A549 (cell line): ENCODE data around the gene ARGLU1. TPM values are rescaled to one million over a fixed set of nuclear protein-coding genes. Genes with fewer than 3 reads are reported as not detected.
A peak's percentile ranks its signal among the peaks of the same experiment; 100 is the strongest.

ENCODE experiments used
- ATAC-seq, 2 experiments: fragments of 200-7000 bp in 1 of 2; fragments of >200 bp in 1 of 2; cut with Nextera tagmentation in 1 of 2; cut with Tn5 transposase in 1 of 2; 3 replicates each; pipeline versions ENCODE4 v1.8.0 to v1.9.1; 2018 to 2020; ENCODE audit warnings: mild to moderate bottlenecking in 1 of 2, moderate library complexity in 1 of 2
- CTCF ChIA-PET: fragments of 300-600 bp; sonication (Branson Sonifier 250); formaldehyde crosslinking; extraction: SDS; loops from one replicate; lab custom pipeline; 2021; ENCODE audit warnings: antibody characterized with exemption, inconsistent platforms; lab: Yijun Ruan, JAX
- POLR2A ChIA-PET: fragments of 350-600 bp; formaldehyde crosslinking; extraction: SDS; loops from one replicate; lab custom pipeline; 2021; ENCODE audit warnings: antibody characterized with exemption, inconsistent platforms; lab: Yijun Ruan, JAX
- DNase-seq, 2 experiments: peaks; one replicate each; pipeline versions ENCODE4 v3.0.0 to v3.0.0-alpha.2; 2011 to 2016; ENCODE audit warnings: low read depth in 1 of 2, low spot score in 1 of 2
- FAIRE-seq: peaks from 2 replicates; lab custom pipeline; 2011; peaks lifted over from hg19 to GRCh38; lab: Jason Lieb, UNC
- H3K27ac ChIP-seq, 2 experiments: fragments of >200 bp; sonication (Bioruptor Twin); formaldehyde crosslinking; 3 replicates each; pipeline ENCODE4 v1.5.1; 2016 to 2017
- H3K4me1 ChIP-seq: fragments of >200 bp; sonication (Bioruptor Twin); formaldehyde crosslinking; 3 replicates; pipeline ENCODE4 v1.6.1; 2016
- H3K4me2 ChIP-seq: fragments of >200 bp; sonication (Bioruptor Twin); formaldehyde crosslinking; 3 replicates; pipeline ENCODE4 v1.6.1; 2016
- H3K4me3 ChIP-seq: fragments of >200 bp; sonication (Bioruptor Twin); formaldehyde crosslinking; 3 replicates; pipeline ENCODE4 v1.5.1; 2016
- H3K9me3 ChIP-seq: fragments of >200 bp; sonication (Bioruptor Twin); formaldehyde crosslinking; 3 replicates; pipeline ENCODE4 v1.6.1; 2016
- BHLHE40 ChIP-seq: IDR thresholded peaks from 2 replicates; pipeline ENCODE4 v1.6.1; 2012; ENCODE audit warnings: low read depth, low read length, inconsistent platforms
- CBX8 ChIP-seq: fragments of 200-600 bp; sonication (generic); IDR thresholded peaks from 2 replicates; pipeline ENCODE4 v1.6.1; 2016
- CHD2 ChIP-seq: fragments of 150-350 bp; IDR thresholded peaks from 2 replicates; pipeline ENCODE4 v1.6.1; 2014; ENCODE audit warnings: low read length; ENCODE audit not compliant: partially characterized antibody
- CHD4 ChIP-seq: fragments of 200-600 bp; sonication (generic); IDR thresholded peaks from 2 replicates; pipeline ENCODE4 v1.6.1; 2016; ENCODE audit warnings: antibody characterized with exemption, mild to moderate bottlenecking, borderline replicate concordance
- EHF ChIP-seq: fragments of 250-450 bp; sonication (Bioruptor Pico); IDR thresholded peaks from 2 replicates; pipeline ENCODE4 v1.5.0; 2020; ENCODE audit warnings: mild to moderate bottlenecking
- EHMT2 ChIP-seq: fragments of 200-600 bp; sonication (generic); IDR thresholded peaks from 2 replicates; pipeline ENCODE4 v1.6.1; 2016; ENCODE audit warnings: antibody characterized with exemption, low read depth, mild to moderate bottlenecking, moderate library complexity
- FOXS1 ChIP-seq: fragments of 250-450 bp; sonication (Bioruptor Pico); IDR thresholded peaks from 2 replicates; pipeline ENCODE4 v1.5.0; 2020; ENCODE audit warnings: mild to moderate bottlenecking, moderate library complexity
- HES2 ChIP-seq: fragments of >200 bp; sonication (Bioruptor Twin); formaldehyde crosslinking; IDR thresholded peaks from 2 replicates; pipeline ENCODE4 v1.6.1; 2016
- HOXB13 ChIP-seq: fragments of 250-450 bp; sonication (Bioruptor Pico); IDR thresholded peaks from 2 replicates; pipeline ENCODE4 v1.5.0; 2020; ENCODE audit warnings: low read depth, mild to moderate bottlenecking, moderate library complexity
- MAFK ChIP-seq: fragments of 450-650 bp; IDR thresholded peaks from 2 replicates; pipeline ENCODE4 v1.6.1; 2014; ENCODE audit not compliant: partially characterized antibody
- NFE2L2 ChIP-seq: fragments of 150-350 bp; conservative IDR thresholded peaks from 2 replicates; pipeline ENCODE4 v1.6.1; 2014; ENCODE audit warnings: low read length
- POLR2A ChIP-seq: IDR thresholded peaks from 2 replicates; pipeline ENCODE4 v1.6.1; 2012; ENCODE audit warnings: mild to moderate bottlenecking, low read length
- RAD21 ChIP-seq, 2 experiments: fragments of >200 bp in 1 of 2; sonication (Bioruptor Twin) in 1 of 2; formaldehyde crosslinking in 1 of 2; IDR thresholded peaks in 1 of 2; conservative IDR thresholded peaks in 1 of 2; 2 replicates in 1 of 2; 3 replicates in 1 of 2; pipeline ENCODE4 v1.6.1; 2012 to 2018; ENCODE audit warnings: inconsistent platforms in 1 of 2
- RNF2 ChIP-seq: fragments of 200-600 bp; sonication (generic); IDR thresholded peaks from 2 replicates; pipeline ENCODE4 v1.6.1; 2016; ENCODE audit warnings: low read depth, mild to moderate bottlenecking, antibody characterized with exemption, moderate library complexity, borderline replicate concordance
- SMC3 ChIP-seq: fragments of >200 bp; sonication (Bioruptor Twin); formaldehyde crosslinking; IDR thresholded peaks from 3 replicates; pipeline ENCODE4 v1.6.1; 2018; ENCODE audit warnings: inconsistent platforms
- SREBF2 ChIP-seq: fragments of 450-650 bp; IDR thresholded peaks from 2 replicates; pipeline ENCODE4 v1.6.1; 2014; ENCODE audit warnings: mild to moderate bottlenecking, moderate library complexity
- ZFP36 ChIP-seq: fragments of 450-650 bp; IDR thresholded peaks from 2 replicates; pipeline ENCODE4 v1.6.1; 2014; ENCODE audit warnings: borderline replicate concordance; ENCODE audit not compliant: partially characterized antibody
- ZNF302 ChIP-seq: fragments of 250-450 bp; sonication (Bioruptor Pico); IDR thresholded peaks from 2 replicates; pipeline ENCODE4 v1.9.0; 2021; ENCODE audit warnings: inconsistent platforms, mild to moderate bottlenecking, moderate library complexity
- WGBS: methylation state at CpG from one replicate; pipeline ENCODE4 v1.1.6; 2017; ENCODE audit errors: missing lambda C conversion rate; 5-methylcytosine and 5-hydroxymethylcytosine counted together
- polyA plus RNA-seq, 4 experiments: library from polyadenylated mRNA; depleted of rRNA in 3 of 4; stranded (reverse); fragments of >200 nt; fragmentation: RNase III in 1 of 4; extraction: RNeasy Plus Mini Kit Qiagen cat#74134 plus additional on column Dnase treatment in 1 of 4; gene quantifications; 2 replicates in 3 of 4; 3 replicates in 1 of 4; pipeline ENCODE4 v1.2.3, GENCODE V29; 2011 to 2017
- TF ChIP-seq, protein P1 (sequence below): fragments of >200 bp; sonication (Bioruptor Twin); formaldehyde crosslinking; IDR thresholded peaks from 3 replicates; pipeline ENCODE4 v1.5.1; 2016

Gene ARGLU1
- polyA plus RNA-seq, 2 of the 4 experiments (the other 2 are of a cell fraction): 67.2 to 137 TPM

DNA sequence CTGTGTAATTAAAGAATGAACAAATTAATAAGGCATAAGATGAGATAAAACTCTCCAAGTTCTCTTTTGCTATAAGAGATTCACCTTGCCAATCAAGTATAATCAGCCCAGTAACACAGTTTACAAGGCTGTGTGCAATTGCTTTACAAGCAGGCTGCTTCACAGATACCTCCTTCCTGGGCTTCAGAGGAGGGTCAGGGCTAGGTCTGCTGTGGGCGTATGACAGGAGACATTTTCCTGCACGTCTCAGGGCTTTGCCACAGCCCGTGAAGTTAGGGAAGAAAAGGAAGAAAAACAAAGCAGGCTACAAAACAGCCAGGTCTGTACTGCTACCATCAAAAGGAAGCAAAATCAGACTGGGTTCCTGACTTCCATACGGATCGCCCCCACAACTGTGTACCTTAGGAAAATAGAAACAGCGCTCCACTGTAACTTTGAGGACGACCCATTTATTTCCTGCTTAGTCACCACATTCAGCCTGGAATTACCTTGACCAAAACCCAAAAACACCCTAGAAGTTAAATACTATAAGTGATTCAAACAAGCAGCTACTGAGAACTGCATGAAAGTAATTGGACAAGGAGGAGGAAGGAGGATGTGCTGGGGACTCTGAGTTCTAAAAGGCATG is 44.9 kb downstream of the ARGLU1 start:
- POLR2A ChIA-PET: no interaction called here
- Histone ChIP-seq H3K4me3 (no peak overlapping the region), H3K4me1 (no peaks in the 10 kb centered on the region), H3K9me3 (no peaks in the 10 kb centered on the region), H3K4me2 (no peak overlapping the region), H3K27ac (no peak overlapping the region)
- no peak for TF ChIP-seq HOXB13 (CRISPR knock-in tag)
- no peak for TF ChIP-seq CHD4
- no peak for TF ChIP-seq MAFK
- TF ChIP-seq EHMT2: no peak
- no peak for DNase-seq
- CTCF ChIA-PET: interaction anchor here (1.1 kb wide), 1 partner anchor 391 kb away, joined by 3 read pairs; no protein-coding TSS in a partner anchor
- ATAC-seq: no peak
- 58% methylated on average over 7 of the region's 7 CpGs for WGBS
- no peak for FAIRE-seq

DNA sequence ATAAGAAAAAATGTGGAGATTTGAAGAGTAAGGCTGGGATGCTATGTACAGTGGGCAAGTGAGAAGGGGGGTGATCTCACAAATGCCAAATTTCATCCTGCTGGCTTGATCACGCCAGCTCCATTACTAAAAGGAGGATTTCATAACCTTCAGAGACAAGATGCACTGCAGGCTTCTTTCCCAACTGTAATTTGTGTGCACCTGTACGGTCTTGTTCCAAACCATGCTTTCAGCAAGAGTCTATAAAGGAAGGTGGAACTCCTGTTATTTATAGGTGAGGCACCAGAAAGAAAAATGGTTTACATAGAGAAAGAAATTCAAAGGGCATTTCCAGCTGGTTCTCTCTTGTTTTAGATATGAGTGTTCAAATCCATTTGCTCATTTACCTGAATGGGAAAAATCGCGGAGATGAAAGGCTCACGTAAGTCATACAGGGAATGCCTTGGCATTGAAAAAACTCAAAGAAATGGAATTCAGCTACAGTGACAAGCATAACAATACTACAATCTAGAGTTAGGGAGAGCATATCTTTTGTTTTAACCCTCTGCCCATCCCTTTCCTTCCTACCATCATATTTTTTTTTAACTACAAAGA is 45.7 kb downstream of the ARGLU1 start:
- Histone ChIP-seq H3K9me3 (no peaks in the 10 kb centered on the region), H3K4me1 (no peaks in the 10 kb centered on the region), H3K27ac (no peak overlapping the region), H3K4me2 (no peak overlapping the region), H3K4me3 (no peak overlapping the region)
- TF ChIP-seq NFE2L2 (no peak), FOXS1 (CRISPR knock-in tag) (no peak), EHF (no peak)
- WGBS: 82% methylated on average over 5 of the region's 5 CpGs
- ATAC-seq (no peak), FAIRE-seq (no peak), DNase-seq (no peak)
- ChIA-PET POLR2A (no interaction called here), CTCF (interaction anchor here (1.1 kb wide), 1 partner anchor 390 kb away, joined by 3 read pairs; no protein-coding TSS in a partner anchor)

DNA sequence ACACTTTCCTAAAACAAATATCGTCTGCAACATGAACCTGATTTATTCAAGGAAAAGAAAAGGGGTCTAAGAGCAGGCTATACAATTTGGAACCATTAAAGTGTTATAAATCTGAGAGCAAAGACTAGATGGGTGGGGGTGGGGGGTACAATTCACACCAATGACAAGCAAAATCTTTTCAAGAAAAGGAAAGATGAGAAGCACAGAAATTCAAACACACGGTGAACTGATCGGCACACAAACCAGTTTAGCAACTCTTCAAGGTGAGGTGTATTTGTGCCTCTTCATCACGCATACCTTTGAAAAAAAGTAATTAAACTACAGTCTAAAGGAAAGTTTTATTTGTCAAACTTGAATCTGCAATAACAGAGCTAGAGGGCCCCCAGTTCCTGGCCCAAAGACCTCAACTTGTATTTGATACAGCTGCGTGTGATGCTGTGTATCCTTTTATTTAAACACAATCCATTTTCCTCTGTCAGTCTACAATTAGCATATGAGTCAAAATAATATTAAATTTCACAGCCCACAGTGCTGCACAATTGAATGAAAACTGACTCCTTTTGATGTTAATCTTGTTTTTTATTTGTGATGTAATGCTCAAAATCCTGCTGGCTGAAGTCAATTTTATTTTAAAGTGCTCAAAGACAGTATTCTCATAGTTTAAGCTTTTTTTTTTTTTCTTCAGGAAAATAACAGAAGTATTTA is 46.7 kb downstream of the ARGLU1 start:
- no peak for FAIRE-seq
- WGBS: 71% methylated on average over 5 of the region's 5 CpGs
- H3K4me3 ChIP-seq: no peak overlapping the region
- DNase-seq: no peak
- TF ChIP-seq CBX8 (no peak), FOXS1 (CRISPR knock-in tag) (no peak), BHLHE40 (no peak), RNF2 (no peak), SREBF2 (no peak), POLR2A (no peak), HES2 (no peak), CHD2 (no peak), NFE2L2 (no peak)
- TF ChIP-seq, all 56 proteins: peak for 0
- no peak overlapping the region for H3K4me2 ChIP-seq
- ATAC-seq: no peak
- H3K27ac ChIP-seq: no peak overlapping the region
- H3K4me1 ChIP-seq: no peaks in the 10 kb centered on the region
- ChIA-PET POLR2A (no interaction called here), CTCF (interaction anchor here (1.0 kb wide), 1 partner anchor 9 kb away, joined by 3 read pairs; no protein-coding TSS in a partner anchor)
- H3K9me3 ChIP-seq: no peaks in the 10 kb centered on the region

DNA sequence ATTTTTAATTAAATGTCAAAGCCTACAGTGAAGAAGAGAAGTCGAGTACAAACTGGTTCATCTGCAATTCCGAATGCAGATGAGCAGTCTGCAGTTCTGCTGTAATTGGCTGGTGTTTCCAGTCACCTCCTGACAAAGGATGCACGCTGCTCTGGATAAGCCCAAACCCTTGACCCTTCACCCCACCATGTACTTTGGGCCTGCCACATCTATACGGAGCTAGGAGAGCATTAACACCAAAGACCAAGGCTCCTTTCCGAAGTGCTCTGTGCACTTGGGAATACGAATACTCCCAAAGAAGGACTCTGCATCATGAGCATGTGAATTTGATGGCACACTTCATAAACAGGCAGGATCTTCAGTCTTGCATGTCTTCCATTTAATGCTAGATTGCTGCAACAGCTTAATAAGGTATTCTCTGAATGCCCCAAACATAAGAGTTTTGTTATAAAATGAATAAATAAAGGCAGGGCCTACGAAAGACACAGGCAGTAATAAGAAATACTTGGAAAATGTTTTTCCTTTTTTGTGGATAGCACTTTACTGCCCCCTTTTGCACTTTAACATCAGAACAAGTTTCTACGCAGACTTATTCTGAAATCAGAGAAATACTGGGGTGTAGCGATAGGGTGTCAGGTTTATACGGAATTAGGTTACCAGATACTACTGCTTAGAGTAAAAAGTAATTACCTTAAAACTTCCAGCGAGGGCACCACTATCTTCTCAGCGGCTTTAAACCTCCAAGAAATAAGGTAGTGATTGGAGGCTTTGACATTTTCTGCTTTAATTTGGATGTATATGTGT is 47.5 kb downstream of the ARGLU1 start:
- ATAC-seq (no peak), DNase-seq (peak in 1 of 2 experiments; percentile 2), FAIRE-seq (no peak)
- Histone ChIP-seq H3K4me2 (no peak overlapping the region), H3K4me3 (no peak overlapping the region), H3K27ac (no peak overlapping the region), H3K9me3 (no peaks in the 10 kb centered on the region), H3K4me1 (no peaks in the 10 kb centered on the region)
- WGBS: 73% methylated on average over 12 of the region's 12 CpGs
- POLR2A ChIA-PET: no interaction called here
- TF ChIP-seq, protein P1, sequence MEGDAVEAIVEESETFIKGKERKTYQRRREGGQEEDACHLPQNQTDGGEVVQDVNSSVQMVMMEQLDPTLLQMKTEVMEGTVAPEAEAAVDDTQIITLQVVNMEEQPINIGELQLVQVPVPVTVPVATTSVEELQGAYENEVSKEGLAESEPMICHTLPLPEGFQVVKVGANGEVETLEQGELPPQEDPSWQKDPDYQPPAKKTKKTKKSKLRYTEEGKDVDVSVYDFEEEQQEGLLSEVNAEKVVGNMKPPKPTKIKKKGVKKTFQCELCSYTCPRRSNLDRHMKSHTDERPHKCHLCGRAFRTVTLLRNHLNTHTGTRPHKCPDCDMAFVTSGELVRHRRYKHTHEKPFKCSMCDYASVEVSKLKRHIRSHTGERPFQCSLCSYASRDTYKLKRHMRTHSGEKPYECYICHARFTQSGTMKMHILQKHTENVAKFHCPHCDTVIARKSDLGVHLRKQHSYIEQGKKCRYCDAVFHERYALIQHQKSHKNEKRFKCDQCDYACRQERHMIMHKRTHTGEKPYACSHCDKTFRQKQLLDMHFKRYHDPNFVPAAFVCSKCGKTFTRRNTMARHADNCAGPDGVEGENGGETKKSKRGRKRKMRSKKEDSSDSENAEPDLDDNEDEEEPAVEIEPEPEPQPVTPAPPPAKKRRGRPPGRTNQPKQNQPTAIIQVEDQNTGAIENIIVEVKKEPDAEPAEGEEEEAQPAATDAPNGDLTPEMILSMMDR: peak; percentile 35; the same call in 2 of the 3 replicates
- TF ChIP-seq ZNF302: no peak
- TF ChIP-seq ZFP36: no peak
- no peak for TF ChIP-seq CBX8
- TF ChIP-seq BHLHE40: no peak
- TF ChIP-seq SMC3: peak; percentile 49; the same call in 2 of the 3 replicates
- peak; percentile 51 to 63 for TF ChIP-seq RAD21 (conservative IDR thresholded peaks at IDR 0.05 in 1 of 2, IDR thresholded peaks at IDR 0.05 in 1 of 2)
- CTCF ChIA-PET: interaction anchor here (0.9 to 1.0 kb wide), 2 partner anchors 8 to 438 kb away, joined by 3 to 4 read pairs; no protein-coding TSS in a partner anchor
